HepG2 (cell line): ENCODE data around the gene ALDOA. TPM values are rescaled to one million over a fixed set of nuclear protein-coding genes. Genes with fewer than 3 reads are reported as not detected.

Source experiments
- BHLHE40 ChIP-seq: IDR thresholded peaks from 2 replicates; pipeline ENCODE4 v1.6.1; 2011; ENCODE audit warnings: low read length, improper control_type of control experiment
- CENPT ChIP-seq: sonication (generic); formaldehyde crosslinking; IDR thresholded peaks from 2 replicates; pipeline ENCODE4 v1.8.0; 2022; ENCODE audit warnings: low read depth, mild to moderate bottlenecking, moderate library complexity, missing genetic modification reagents
- FOXC1 ChIP-seq: sonication (generic); formaldehyde crosslinking; IDR thresholded peaks from 2 replicates; pipeline ENCODE4 v1.8.0; 2022; ENCODE audit warnings: mild to moderate bottlenecking, missing genetic modification reagents, borderline replicate concordance
- GLI4 ChIP-seq: sonication (generic); formaldehyde crosslinking; IDR thresholded peaks from 2 replicates; pipeline ENCODE4 v1.5.1; 2020; ENCODE audit warnings: missing genetic modification reagents, mild to moderate bottlenecking, moderate library complexity, borderline replicate concordance
- KLF11 ChIP-seq: IDR thresholded peaks from 2 replicates; pipeline ENCODE4 v1.6.1; 2016; ENCODE audit warnings: missing compliant biosample characterization
- MBNL3 ChIP-seq: fragments of 250-450 bp; sonication (Bioruptor Pico); conservative IDR thresholded peaks from 2 replicates; pipeline ENCODE4 v1.8.0; 2022; ENCODE audit warnings: mild to moderate bottlenecking, inconsistent platforms
- NR2F2 ChIP-seq: IDR thresholded peaks from 2 replicates; pipeline ENCODE4 v1.6.1; 2012; ENCODE audit warnings: low read depth, inconsistent platforms, borderline replicate concordance
- PCBP1 ChIP-seq: fragments of 200-400 bp; formaldehyde crosslinking; IDR thresholded peaks from 2 replicates; pipeline ENCODE4 v1.6.1; 2017; ENCODE audit warnings: mild to moderate bottlenecking, low read depth, low read length, borderline replicate concordance
- PHB2 ChIP-seq: fragments of 450-650 bp; IDR thresholded peaks from 2 replicates; pipeline ENCODE4 v1.6.1; 2018; ENCODE audit not compliant: partially characterized antibody
- SRSF9 ChIP-seq: fragments of 200-400 bp; formaldehyde crosslinking; IDR thresholded peaks from 2 replicates; pipeline ENCODE4 v1.6.1; 2018; ENCODE audit warnings: borderline replicate concordance, mild to moderate bottlenecking, low read depth, low read length; ENCODE audit not compliant: insufficient read depth, poor library complexity, severe bottlenecking
- TSC22D2 ChIP-seq: sonication (generic); formaldehyde crosslinking; IDR thresholded peaks from 2 replicates; pipeline ENCODE4 v1.5.1; 2020; ENCODE audit warnings: missing genetic modification reagents, mild to moderate bottlenecking, borderline replicate concordance
- ZNF263 ChIP-seq: sonication (generic); formaldehyde crosslinking; IDR thresholded peaks from 2 replicates; pipeline ENCODE4 v1.4.0; 2020; ENCODE audit warnings: missing genetic modification reagents
- ZNF432 ChIP-seq: sonication (generic); formaldehyde crosslinking; IDR thresholded peaks from 2 replicates; pipeline ENCODE4 v1.5.0; 2020; ENCODE audit warnings: missing genetic modification reagents, mild to moderate bottlenecking, borderline replicate concordance
- ZNF441 ChIP-seq: sonication (generic); formaldehyde crosslinking; IDR thresholded peaks from 2 replicates; pipeline ENCODE4 v1.7.0; 2021; ENCODE audit warnings: missing genetic modification reagents, borderline replicate concordance
- ZNF460 ChIP-seq: sonication (generic); formaldehyde crosslinking; IDR thresholded peaks from 2 replicates; pipeline ENCODE4 v1.5.1; 2020; ENCODE audit warnings: missing genetic modification reagents, mild to moderate bottlenecking, borderline replicate concordance
- ZSCAN9 ChIP-seq: IDR thresholded peaks from 2 replicates; pipeline ENCODE4 v1.6.1; 2016; ENCODE audit warnings: borderline replicate concordance
- polyA plus RNA-seq, 8 experiments: library from polyadenylated mRNA; depleted of rRNA in 3 of 8; stranded (reverse) in 7 of 8; unstranded in 1 of 8; fragments of >200 nt; fragmentation: Illumina TruSeq in 4 of 8; extraction: Trizol in 4 of 8; gene quantifications; 2 replicates each; pipeline versions ENCODE4 v1.2.1 to v1.2.3, GENCODE V29; 2011 to 2016; ENCODE audit warnings: low read depth in 4 of 8, missing spikeins in 1 of 8, mixed read lengths in 1 of 8; ENCODE audit not compliant: insufficient read depth in 1 of 8
- total RNA-seq, 5 experiments: library from RNA; depleted of rRNA; stranded (reverse); fragments of >200 nt; fragmentation: Illumina TruSeq; extraction: Trizol; gene quantifications; 2 replicates each; pipeline ENCODE4 v1.2.3, GENCODE V29; 2016; ENCODE audit warnings: low read depth in 1 of 5
- TF ChIP-seq, protein P1 (sequence below): sonication (generic); formaldehyde crosslinking; conservative IDR thresholded peaks from 2 replicates; pipeline ENCODE4 v1.8.0; 2022; ENCODE audit warnings: missing genetic modification reagents
- TF ChIP-seq, protein P2 (sequence below): sonication (generic); formaldehyde crosslinking; IDR thresholded peaks from 2 replicates; pipeline ENCODE4 v1.4.0; 2020; ENCODE audit warnings: missing genetic modification reagents
- TF ChIP-seq, protein P3 (sequence below): sonication (generic); formaldehyde crosslinking; IDR thresholded peaks from 2 replicates; pipeline ENCODE4 v1.8.0; 2022; ENCODE audit warnings: mild to moderate bottlenecking, missing genetic modification reagents; ENCODE audit not compliant: insufficient replicate concordance
- TF ChIP-seq, protein P4 (sequence below): sonication (generic); formaldehyde crosslinking; conservative IDR thresholded peaks from 2 replicates; pipeline ENCODE4 v1.8.0; 2022; ENCODE audit warnings: low read depth, missing genetic modification reagents
- TF ChIP-seq, protein P5 (sequence below): sonication (generic); formaldehyde crosslinking; conservative IDR thresholded peaks from 2 replicates; pipeline ENCODE4 v1.4.0; 2020; ENCODE audit warnings: missing genetic modification reagents

ALDOA gene
- total and polyA plus RNA-seq, 2 of the 13 experiments (the other 11 are each of a cell fraction or from before 2014, with no cell fraction given), result 925 to 1,884 TPM

DNA sequence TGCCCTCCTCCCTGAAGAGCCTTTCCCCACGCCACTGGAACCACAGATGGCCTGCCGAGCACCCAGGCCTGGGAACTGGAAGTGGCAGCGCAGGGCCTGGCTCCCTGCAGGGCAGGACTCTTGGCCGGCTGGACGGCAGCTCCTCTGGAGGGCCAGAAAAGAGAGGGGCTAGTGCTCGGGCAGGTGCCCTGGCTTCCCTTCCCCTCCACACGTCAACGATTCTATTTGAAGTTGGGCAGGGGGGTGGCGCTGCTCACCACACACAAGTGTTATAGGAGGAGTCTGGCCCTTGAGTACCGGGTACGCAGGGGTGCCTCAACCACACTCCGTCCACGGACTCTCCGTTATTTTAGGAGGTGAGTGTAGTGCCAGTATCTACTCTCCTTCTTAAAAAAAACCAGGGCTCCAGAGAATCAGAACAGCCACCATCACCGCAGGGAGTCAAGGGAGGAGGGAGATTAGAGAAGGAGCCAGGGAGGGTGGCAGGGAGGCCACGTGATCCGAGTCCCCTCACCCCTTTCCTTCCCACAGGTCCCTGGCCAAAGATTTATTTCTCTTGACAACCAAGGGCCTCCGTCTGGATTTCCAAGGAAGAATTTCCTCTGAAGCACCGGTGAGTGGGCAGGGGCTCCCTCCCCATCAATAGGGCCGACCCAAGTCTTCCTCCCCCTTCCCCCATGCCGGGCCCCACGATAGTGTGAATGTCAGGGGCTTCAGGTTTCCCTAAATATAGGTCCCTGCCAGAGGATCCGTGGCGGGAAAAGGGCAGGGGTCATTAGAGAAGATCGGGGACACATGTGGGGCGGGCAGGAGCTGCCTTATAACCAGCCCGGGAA is 1.4 kb upstream of the ALDOA start (continued):
- TF ChIP-seq GLI4 (CRISPR knock-in tag) (0 out of 2 replicates have a peak, but pooled peaks have one; percentile 2), TSC22D2 (no peak), SRSF9 (no peak), ZSCAN9 (CRISPR knock-in tag) (peak; percentile 71), CENPT (CRISPR knock-in tag) (no peak), ZNF441 (CRISPR knock-in tag) (peak; percentile 49; the same call in 1 of the 2 replicates), ZNF263 (CRISPR knock-in tag) (peak; percentile 98), FOXC1 (CRISPR knock-in tag) (no peak; the same call in 1 of the 2 replicates), PHB2 (no peak), KLF11 (CRISPR knock-in tag) (0 out of 2 replicates have a peak, but pooled peaks have one; percentile 43), PCBP1 (no peak), ZNF432 (no peak), NR2F2 (peak; percentile 32; the same call in 1 of the 2 replicates), MBNL3 (CRISPR knock-in tag) (no peak), BHLHE40 (0 out of 2 replicates have a peak, but pooled peaks have one; percentile 4), ZNF460 (no peak)
- TF ChIP-seq, protein P1, sequence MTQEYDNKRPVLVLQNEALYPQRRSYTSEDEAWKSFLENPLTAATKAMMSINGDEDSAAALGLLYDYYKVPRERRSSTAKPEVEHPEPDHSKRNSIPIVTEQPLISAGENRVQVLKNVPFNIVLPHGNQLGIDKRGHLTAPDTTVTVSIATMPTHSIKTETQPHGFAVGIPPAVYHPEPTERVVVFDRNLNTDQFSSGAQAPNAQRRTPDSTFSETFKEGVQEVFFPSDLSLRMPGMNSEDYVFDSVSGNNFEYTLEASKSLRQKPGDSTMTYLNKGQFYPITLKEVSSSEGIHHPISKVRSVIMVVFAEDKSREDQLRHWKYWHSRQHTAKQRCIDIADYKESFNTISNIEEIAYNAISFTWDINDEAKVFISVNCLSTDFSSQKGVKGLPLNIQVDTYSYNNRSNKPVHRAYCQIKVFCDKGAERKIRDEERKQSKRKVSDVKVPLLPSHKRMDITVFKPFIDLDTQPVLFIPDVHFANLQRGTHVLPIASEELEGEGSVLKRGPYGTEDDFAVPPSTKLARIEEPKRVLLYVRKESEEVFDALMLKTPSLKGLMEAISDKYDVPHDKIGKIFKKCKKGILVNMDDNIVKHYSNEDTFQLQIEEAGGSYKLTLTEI (CRISPR knock-in tag), result no peak
- TF ChIP-seq, protein P2, sequence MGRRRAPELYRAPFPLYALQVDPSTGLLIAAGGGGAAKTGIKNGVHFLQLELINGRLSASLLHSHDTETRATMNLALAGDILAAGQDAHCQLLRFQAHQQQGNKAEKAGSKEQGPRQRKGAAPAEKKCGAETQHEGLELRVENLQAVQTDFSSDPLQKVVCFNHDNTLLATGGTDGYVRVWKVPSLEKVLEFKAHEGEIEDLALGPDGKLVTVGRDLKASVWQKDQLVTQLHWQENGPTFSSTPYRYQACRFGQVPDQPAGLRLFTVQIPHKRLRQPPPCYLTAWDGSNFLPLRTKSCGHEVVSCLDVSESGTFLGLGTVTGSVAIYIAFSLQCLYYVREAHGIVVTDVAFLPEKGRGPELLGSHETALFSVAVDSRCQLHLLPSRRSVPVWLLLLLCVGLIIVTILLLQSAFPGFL, result no peak
- TF ChIP-seq, protein P3, sequence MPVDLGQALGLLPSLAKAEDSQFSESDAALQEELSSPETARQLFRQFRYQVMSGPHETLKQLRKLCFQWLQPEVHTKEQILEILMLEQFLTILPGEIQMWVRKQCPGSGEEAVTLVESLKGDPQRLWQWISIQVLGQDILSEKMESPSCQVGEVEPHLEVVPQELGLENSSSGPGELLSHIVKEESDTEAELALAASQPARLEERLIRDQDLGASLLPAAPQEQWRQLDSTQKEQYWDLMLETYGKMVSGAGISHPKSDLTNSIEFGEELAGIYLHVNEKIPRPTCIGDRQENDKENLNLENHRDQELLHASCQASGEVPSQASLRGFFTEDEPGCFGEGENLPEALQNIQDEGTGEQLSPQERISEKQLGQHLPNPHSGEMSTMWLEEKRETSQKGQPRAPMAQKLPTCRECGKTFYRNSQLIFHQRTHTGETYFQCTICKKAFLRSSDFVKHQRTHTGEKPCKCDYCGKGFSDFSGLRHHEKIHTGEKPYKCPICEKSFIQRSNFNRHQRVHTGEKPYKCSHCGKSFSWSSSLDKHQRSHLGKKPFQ (CRISPR knock-in tag), result no peak
- TF ChIP-seq, protein P4, sequence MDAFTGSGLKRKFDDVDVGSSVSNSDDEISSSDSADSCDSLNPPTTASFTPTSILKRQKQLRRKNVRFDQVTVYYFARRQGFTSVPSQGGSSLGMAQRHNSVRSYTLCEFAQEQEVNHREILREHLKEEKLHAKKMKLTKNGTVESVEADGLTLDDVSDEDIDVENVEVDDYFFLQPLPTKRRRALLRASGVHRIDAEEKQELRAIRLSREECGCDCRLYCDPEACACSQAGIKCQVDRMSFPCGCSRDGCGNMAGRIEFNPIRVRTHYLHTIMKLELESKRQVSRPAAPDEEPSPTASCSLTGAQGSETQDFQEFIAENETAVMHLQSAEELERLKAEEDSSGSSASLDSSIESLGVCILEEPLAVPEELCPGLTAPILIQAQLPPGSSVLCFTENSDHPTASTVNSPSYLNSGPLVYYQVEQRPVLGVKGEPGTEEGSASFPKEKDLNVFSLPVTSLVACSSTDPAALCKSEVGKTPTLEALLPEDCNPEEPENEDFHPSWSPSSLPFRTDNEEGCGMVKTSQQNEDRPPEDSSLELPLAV (CRISPR knock-in tag), result no peak
- TF ChIP-seq, protein P5, sequence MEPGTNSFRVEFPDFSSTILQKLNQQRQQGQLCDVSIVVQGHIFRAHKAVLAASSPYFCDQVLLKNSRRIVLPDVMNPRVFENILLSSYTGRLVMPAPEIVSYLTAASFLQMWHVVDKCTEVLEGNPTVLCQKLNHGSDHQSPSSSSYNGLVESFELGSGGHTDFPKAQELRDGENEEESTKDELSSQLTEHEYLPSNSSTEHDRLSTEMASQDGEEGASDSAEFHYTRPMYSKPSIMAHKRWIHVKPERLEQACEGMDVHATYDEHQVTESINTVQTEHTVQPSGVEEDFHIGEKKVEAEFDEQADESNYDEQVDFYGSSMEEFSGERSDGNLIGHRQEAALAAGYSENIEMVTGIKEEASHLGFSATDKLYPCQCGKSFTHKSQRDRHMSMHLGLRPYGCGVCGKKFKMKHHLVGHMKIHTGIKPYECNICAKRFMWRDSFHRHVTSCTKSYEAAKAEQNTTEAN, result 0 out of 2 replicates have a peak, but pooled peaks have one; percentile 51
